ENCODE data around the gene CT45A5.
"Not testable (repeated sequence)": the region's sequence is repeated elsewhere in the genome, so short reads cannot be mapped to it uniquely, and the experiment has no call there.

CT45A5 gene

DNA sequence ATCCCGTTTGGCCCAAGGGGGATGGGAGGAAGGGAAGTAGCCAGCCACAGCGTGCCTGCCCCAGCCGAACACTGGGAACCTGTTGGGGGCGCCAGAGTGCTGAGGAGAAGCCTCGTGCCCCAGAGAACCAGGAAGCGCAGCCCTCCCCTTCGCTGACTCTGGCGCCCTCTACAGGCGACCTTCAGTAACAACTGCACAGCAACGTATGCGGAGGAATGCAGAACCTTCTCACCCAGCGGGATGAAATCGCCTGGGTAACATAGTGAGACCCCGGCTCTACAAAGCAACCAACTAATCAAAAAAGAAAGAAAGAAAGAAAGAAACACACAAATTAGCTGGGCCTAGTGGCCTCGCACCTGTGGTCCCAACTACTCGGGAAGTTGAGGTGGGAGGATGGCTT is at the start of gene CT45A5:
Gene CT45A5 (minus strand): TSS at position 101 of the 400 bp plus-strand sequence. CDS start 3,774 bp downstream, outside the sequence.
- not testable (repeated sequence) for DNase-seq

- DNase-seq, result not testable (repeated sequence)
Measured at GRCh38 chrX:135819912-135820311, 34.6 kb upstream of the CT45A5 start, which contains the start of gene CT45A2. TSS of gene CT45A2 (minus strand) at chrX:135820012. CDS start at chrX:135816265, 3,747 bp downstream.

DNA sequence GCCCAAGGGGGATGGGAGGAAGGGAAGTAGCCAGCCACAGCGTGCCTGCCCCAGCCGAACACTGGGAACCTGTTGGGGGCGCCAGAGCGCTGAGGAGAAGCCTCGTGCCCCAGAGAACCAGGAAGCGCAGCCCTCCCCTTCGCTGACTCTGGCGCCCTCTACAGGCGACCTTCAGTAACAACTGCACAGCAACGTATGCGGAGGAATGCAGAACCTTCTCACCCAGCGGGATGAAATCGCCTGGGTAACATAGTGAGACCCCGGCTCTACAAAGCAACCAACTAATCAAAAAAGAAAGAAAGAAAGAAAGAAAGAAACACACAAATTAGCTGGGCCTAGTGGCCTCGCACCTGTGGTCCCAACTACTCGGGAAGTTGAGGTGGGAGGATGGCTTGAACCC is 17.4 kb upstream of the CT45A5 start, which contains the start of gene CT45A6:
Gene CT45A6 (minus strand): TSS at position 101 of the 400 bp plus-strand sequence. CDS start 3,794 bp downstream, outside the sequence.
- DNase-seq, result not testable (repeated sequence)

- DNase-seq, result not testable (repeated sequence)
Measured at GRCh38 chrX:135768091-135768490, 17.2 kb downstream of the CT45A5 start, which contains the start of gene CT45A3. TSS of gene CT45A3 (minus strand) at chrX:135768191. CDS start at chrX:135764444, 3,747 bp downstream.

- not testable (repeated sequence) for DNase-seq
Measured at GRCh38 chrX:135744739-135745138, 40.6 kb downstream of the CT45A5 start.

GRCh38 chrX:135741192-135741715 is 44.0 kb downstream of the CT45A5 start:
- no peak for DNase-seq

DNA sequence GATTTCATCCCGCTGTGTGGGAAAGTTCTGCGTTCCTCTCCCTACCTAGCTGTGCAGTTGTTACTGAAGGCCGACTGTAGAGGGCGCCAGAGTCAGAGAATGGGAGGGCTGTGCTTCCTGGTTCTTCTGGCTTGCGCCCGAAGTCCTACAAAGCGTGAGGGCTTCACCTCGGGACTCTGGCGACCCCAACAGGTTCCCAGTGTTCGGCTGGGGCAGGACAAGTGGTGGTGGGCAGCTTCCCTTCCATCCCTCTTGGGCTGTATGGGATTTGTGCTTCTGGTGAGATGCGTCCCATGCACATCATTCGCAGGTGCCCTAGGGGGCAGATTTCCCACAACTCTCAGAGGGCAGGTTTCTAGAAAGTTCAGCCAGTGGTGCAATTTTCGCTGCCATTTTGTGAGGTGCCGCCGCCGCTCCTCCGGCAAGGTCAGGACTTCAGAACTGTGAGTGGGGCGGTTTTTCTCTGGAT is 44.6 kb downstream of the CT45A5 start:
- DNase-seq, result peak; percentile 14 to 20

GRCh38 chrX:135737366-135738071 is 47.8 kb downstream of the CT45A5 start:
- DNase-seq, result no peak

DNA sequence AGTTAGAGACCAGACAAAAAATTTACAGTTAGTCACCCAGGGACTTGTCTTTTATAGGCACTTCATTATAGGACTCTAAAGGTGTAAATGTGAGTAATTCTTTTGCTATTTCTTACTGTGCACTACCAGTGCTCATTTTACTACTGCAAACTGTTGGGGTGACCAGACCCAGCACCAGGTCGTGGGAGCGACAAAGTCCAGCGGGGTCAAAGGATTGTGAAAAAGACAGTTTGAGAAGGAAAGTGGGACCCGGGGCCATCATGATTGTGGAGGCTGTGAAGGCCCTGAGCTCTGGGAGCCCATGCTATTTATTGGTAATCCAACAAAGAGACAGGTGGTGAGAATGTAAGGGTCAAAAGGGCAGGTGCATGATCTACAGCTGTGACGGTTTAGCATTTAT is 50.6 kb downstream of the CT45A5 start:
- not testable (repeated sequence) for DNase-seq

All from activated CD4-positive, alpha-beta T cell treated with anti-CD3 and anti-CD28 coated beads, Interleukin-2, amount 50 U/mL, for 4 hours (primary cell).